ENCODE results near the gene PRDM11. TPM values are rescaled to one million over a fixed set of nuclear protein-coding genes. Genes with fewer than 3 reads are reported as not detected.

Gene PRDM11
- total RNA-seq, 1 experiment from 2014 or later, result 27.4 TPM

DNA sequence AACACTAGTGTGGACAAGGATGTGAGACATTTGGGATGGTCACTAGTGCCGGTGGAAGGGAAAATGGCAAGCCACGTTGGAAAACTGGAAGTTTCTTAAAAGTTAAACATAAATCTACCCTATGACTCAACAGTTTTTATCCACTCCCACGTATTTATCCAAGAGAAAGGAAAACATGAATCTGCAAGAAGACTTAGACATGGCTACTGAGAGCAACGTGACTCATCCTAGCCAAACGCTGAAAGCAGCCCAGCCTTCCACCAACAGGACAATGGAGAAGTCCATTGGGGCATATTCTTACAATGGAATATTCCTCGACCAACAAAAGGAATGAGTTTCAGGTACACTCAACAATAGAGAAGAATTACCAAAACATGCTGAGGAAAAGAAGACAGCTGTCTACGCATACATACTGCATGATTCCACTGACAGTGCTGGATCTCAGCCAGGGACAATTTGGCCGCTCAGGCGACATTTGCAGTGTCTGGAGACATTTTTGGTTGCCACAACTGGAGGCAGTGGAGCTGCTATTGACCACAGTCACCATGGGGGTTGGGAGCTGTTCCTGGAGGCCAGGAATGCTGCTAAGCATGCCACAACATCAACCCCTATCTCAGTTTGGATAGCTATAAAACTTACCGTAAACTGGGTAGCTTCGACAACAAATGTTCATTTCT lies 118.5 kb downstream of the PRDM11 start:
- Histone ChIP-seq H3K27ac (ENCODE audit: low read length) (no peak overlapping the region), H3K27me3 (ENCODE audit: control insufficient read depth, insufficient read depth, low read length) (no peaks in the 10 kb centered on the region; the same call in 1 of the 2 replicates), H3K4me3 (ENCODE audit: low read depth in 2 of 2, low read length in 2 of 2) (no peak overlapping the region), H3K36me3 (ENCODE audit: control insufficient read depth, insufficient read depth, low read length) (no peaks in the 10 kb centered on the region), H3K9me3 (ENCODE audit: control insufficient read depth, insufficient read depth, low read depth, low read length) (no peaks in the 10 kb centered on the region), H3K4me1 (ENCODE audit: control insufficient read depth, insufficient read depth, low read length) (no peaks in the 10 kb centered on the region)
- no TSS peak for BruUV-seq (replicated peaks)
- TF ChIP-seq POLR2AphosphoS5 (IDR thresholded peaks at IDR 0.05; ENCODE audit: low read depth, low read length) (no peak), SIN3A (IDR thresholded peaks at IDR 0.05; ENCODE audit: borderline replicate concordance, insufficient read depth, low read depth, low read length) (no peak), TCF7L2 (IDR thresholded peaks at IDR 0.05; ENCODE audit: low read depth, low read length) (no peak)
- TF ChIP-seq, protein P1, sequence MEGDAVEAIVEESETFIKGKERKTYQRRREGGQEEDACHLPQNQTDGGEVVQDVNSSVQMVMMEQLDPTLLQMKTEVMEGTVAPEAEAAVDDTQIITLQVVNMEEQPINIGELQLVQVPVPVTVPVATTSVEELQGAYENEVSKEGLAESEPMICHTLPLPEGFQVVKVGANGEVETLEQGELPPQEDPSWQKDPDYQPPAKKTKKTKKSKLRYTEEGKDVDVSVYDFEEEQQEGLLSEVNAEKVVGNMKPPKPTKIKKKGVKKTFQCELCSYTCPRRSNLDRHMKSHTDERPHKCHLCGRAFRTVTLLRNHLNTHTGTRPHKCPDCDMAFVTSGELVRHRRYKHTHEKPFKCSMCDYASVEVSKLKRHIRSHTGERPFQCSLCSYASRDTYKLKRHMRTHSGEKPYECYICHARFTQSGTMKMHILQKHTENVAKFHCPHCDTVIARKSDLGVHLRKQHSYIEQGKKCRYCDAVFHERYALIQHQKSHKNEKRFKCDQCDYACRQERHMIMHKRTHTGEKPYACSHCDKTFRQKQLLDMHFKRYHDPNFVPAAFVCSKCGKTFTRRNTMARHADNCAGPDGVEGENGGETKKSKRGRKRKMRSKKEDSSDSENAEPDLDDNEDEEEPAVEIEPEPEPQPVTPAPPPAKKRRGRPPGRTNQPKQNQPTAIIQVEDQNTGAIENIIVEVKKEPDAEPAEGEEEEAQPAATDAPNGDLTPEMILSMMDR (IDR thresholded peaks at IDR 0.05), result no peak
- TF ChIP-seq, protein P2, sequence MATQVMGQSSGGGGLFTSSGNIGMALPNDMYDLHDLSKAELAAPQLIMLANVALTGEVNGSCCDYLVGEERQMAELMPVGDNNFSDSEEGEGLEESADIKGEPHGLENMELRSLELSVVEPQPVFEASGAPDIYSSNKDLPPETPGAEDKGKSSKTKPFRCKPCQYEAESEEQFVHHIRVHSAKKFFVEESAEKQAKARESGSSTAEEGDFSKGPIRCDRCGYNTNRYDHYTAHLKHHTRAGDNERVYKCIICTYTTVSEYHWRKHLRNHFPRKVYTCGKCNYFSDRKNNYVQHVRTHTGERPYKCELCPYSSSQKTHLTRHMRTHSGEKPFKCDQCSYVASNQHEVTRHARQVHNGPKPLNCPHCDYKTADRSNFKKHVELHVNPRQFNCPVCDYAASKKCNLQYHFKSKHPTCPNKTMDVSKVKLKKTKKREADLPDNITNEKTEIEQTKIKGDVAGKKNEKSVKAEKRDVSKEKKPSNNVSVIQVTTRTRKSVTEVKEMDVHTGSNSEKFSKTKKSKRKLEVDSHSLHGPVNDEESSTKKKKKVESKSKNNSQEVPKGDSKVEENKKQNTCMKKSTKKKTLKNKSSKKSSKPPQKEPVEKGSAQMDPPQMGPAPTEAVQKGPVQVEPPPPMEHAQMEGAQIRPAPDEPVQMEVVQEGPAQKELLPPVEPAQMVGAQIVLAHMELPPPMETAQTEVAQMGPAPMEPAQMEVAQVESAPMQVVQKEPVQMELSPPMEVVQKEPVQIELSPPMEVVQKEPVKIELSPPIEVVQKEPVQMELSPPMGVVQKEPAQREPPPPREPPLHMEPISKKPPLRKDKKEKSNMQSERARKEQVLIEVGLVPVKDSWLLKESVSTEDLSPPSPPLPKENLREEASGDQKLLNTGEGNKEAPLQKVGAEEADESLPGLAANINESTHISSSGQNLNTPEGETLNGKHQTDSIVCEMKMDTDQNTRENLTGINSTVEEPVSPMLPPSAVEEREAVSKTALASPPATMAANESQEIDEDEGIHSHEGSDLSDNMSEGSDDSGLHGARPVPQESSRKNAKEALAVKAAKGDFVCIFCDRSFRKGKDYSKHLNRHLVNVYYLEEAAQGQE (IDR thresholded peaks at IDR 0.05; ENCODE audit: insufficient read depth in 1 of 2, low read depth in 2 of 2, low read length in 1 of 2), result no peak
- POLR2A ChIA-PET, result no interaction called here
- intact Hi-C loops (cut with micrococcal nuclease; ENCODE audit: unreplicated experiment), result no loop called here
- ATAC-seq, result no peak
- CTCF ChIA-PET, result no interaction called here
- in situ Hi-C loops (cut with HindIII; ENCODE audit: low pct_unique_long_range_greater_than_20kb, low sequenced_read_pairs), result no loop called here
- no peak for DNase-seq (ENCODE audit: low read depth, low spot score)

DNA sequence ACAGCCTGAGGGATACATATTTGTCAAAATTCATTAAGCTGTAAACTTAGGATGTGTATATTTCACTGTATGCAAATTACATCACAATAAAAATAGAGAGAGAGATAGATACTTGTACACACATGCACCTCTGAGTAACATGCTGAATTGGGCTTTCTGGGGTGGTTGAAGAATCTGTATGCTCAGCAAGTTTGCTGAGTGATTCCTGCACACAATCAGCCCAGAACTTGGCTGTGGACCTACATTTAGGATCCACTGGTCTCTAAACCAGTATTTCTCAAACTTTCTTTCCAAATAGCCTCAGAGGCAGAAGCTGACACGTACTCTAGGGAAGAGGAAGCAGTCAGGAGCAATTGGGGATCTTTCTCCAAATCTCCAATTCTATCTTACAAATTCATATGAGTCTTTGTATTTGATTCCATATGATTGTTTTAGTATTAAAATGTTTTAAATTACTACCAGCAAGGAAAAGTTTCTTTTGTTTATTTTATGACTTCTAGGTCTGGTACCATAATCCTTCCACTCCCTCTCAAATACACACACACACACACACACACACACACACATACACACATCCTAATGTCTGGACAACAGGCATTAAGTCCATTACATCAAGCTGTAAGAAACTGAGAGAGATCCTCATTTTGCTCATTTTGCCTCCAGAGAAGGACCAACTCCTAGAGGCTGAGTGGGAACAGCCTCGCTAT lies 119.7 kb downstream of the PRDM11 start:
- Histone ChIP-seq H3K4me1 (ENCODE audit: control insufficient read depth, insufficient read depth, low read length) (no peaks in the 10 kb centered on the region), H3K4me3 (ENCODE audit: low read depth in 2 of 2, low read length in 2 of 2) (no peak overlapping the region), H3K36me3 (ENCODE audit: control insufficient read depth, insufficient read depth, low read length) (no peaks in the 10 kb centered on the region), H3K27ac (ENCODE audit: low read length) (no peak overlapping the region), H3K9me3 (ENCODE audit: control insufficient read depth, insufficient read depth, low read depth, low read length) (no peaks in the 10 kb centered on the region), H3K27me3 (ENCODE audit: control insufficient read depth, insufficient read depth, low read length) (peaks cover 6% of the 10 kb centered on the region)
- CTCF ChIA-PET, result interaction anchor here (0.7 to 0.8 kb wide), 2 partner anchors 27 to 76 kb away, joined by 3 to 4 read pairs; no protein-coding TSS in a partner anchor
- in situ Hi-C loops (cut with HindIII; ENCODE audit: low pct_unique_long_range_greater_than_20kb, low sequenced_read_pairs), result no loop called here
- intact Hi-C loops (cut with micrococcal nuclease; ENCODE audit: unreplicated experiment), result no loop called here
- no TSS peak for BruUV-seq (replicated peaks)
- ATAC-seq (no peak), DNase-seq (ENCODE audit: low read depth, low spot score) (no peak)
- POLR2A ChIA-PET, result no interaction called here
- TF ChIP-seq, protein P1 (IDR thresholded peaks at IDR 0.05), result no peak
